Endothelial cell of umbilical vein (primary cell): ENCODE data around the gene HDAC4. TPM values are rescaled to one million over a fixed set of nuclear protein-coding genes. Genes with fewer than 3 reads are reported as not detected.

Experiments
- BruUV-seq: library from RNA; stranded (reverse); fragments of 400-500 nt; replicated peaks from 2 replicates; lab custom pipeline; 2021; lab: Mats Ljungman, UMichigan
- CTCF ChIA-PET: fragments of 300-600, 350-600 bp; sonication (Branson Sonifier 250); formaldehyde crosslinking; loops from one replicate; lab custom pipeline; 2021; ENCODE audit warnings: antibody characterized with exemption, inconsistent platforms; lab: Charles Lee
- POLR2A ChIA-PET: fragments of 300-600, 350-600 bp; sonication (Branson Sonifier 250); formaldehyde crosslinking; loops from one replicate; lab custom pipeline; 2021; ENCODE audit warnings: antibody characterized with exemption, inconsistent platforms; lab: Charles Lee
- DNase-seq: peaks from one replicate; pipeline ENCODE4 v3.0.0-alpha.2; 2011; ENCODE audit warnings: low read depth, low spot score
- FAIRE-seq: peaks from 2 replicates; lab custom pipeline; 2011; peaks lifted over from hg19 to GRCh38; lab: Jason Lieb, UNC
- H2AFZ ChIP-seq: 2 replicates; pipeline ENCODE4 v1.6.0; 2012; ENCODE audit warnings: low read depth, low read length, control low read depth, inconsistent platforms
- H3K27ac ChIP-seq: 2 replicates; pipeline ENCODE4 v1.5.1; 2011; ENCODE audit warnings: low read depth, mild to moderate bottlenecking, control low read depth, low read length, moderate library complexity; ENCODE audit not compliant: insufficient read depth
- H3K27me3 ChIP-seq, 2 experiments: 2 replicates each; pipeline versions ENCODE4 v1.6.0 to v1.6.1; 2011; ENCODE audit warnings: low read length in 2 of 2, mixed read lengths in 1 of 2; ENCODE audit not compliant: control insufficient read depth in 2 of 2, insufficient read depth in 2 of 2
- H3K36me3 ChIP-seq, 2 experiments: 2 replicates in 1 of 2; 3 replicates in 1 of 2; pipeline ENCODE4 v1.5.1; 2011; ENCODE audit warnings: low read length in 2 of 2, mild to moderate bottlenecking in 1 of 2, moderate library complexity in 1 of 2; ENCODE audit not compliant: control insufficient read depth in 2 of 2, insufficient read depth in 2 of 2; ENCODE audit errors: extremely low read depth in 1 of 2
- H3K4me1 ChIP-seq: 3 replicates; pipeline ENCODE4 v1.5.1; 2011; ENCODE audit warnings: mild to moderate bottlenecking, low read length; ENCODE audit not compliant: control insufficient read depth, insufficient read depth; ENCODE audit errors: extremely low read depth
- H3K4me2 ChIP-seq: 2 replicates; pipeline ENCODE4 v1.6.1; 2011; ENCODE audit warnings: low read length, control low read depth, mixed read lengths; ENCODE audit not compliant: insufficient read depth
- H3K4me3 ChIP-seq, 3 experiments: fragments of 200-600 bp in 1 of 3; sonication (generic), shearing (Covaris generic) in 1 of 3; replicated peaks in 1 of 3; 2 replicates each; pipeline ENCODE4 v1.5.1; 2011 to 2016; ENCODE audit warnings: control low read depth in 3 of 3, low read length in 3 of 3, mild to moderate bottlenecking in 2 of 3, inconsistent platforms in 1 of 3, low read depth in 1 of 3, moderate library complexity in 1 of 3; ENCODE audit not compliant: insufficient read depth in 1 of 3
- H3K79me2 ChIP-seq: 2 replicates; pipeline ENCODE4 v1.6.0; 2012; ENCODE audit warnings: low read length, inconsistent platforms; ENCODE audit not compliant: control insufficient read depth, insufficient read depth
- H3K9ac ChIP-seq: replicated peaks from 2 replicates; pipeline ENCODE3; 2011; ENCODE audit warnings: low read length, control low read depth; ENCODE audit not compliant: insufficient read depth; ENCODE audit errors: extremely low read depth
- H3K9me1 ChIP-seq: replicated peaks from 3 replicates; pipeline ENCODE4 v1.6.0; 2011; ENCODE audit warnings: mild to moderate bottlenecking, low read length; ENCODE audit not compliant: control insufficient read depth, insufficient read depth; ENCODE audit errors: extremely low read depth
- H3K9me3 ChIP-seq: replicated peaks from 2 replicates; pipeline ENCODE4 v1.5.1; 2012; ENCODE audit warnings: low read length, inconsistent platforms; ENCODE audit not compliant: control insufficient read depth, insufficient read depth
- H4K20me1 ChIP-seq: replicated peaks from 2 replicates; pipeline ENCODE3; 2011; ENCODE audit warnings: mild to moderate bottlenecking, low read length; ENCODE audit not compliant: control insufficient read depth, insufficient read depth; ENCODE audit errors: extremely low read depth
- EZH2 ChIP-seq: IDR thresholded peaks from 2 replicates; pipeline ENCODE4 v1.6.1; 2012; ENCODE audit warnings: borderline replicate concordance, low read depth, mild to moderate bottlenecking, moderate library complexity, low read length, inconsistent platforms; ENCODE audit not compliant: severe bottlenecking
- FOS ChIP-seq: IDR thresholded peaks from 2 replicates; pipeline ENCODE4 v1.6.1; 2011; ENCODE audit warnings: mild to moderate bottlenecking, low read length, moderate library complexity, borderline replicate concordance; ENCODE audit not compliant: insufficient read depth
- GATA2 ChIP-seq: IDR thresholded peaks from 2 replicates; pipeline ENCODE4 v1.7.0; 2011; ENCODE audit warnings: low read depth, mild to moderate bottlenecking, moderate library complexity, mixed read lengths, low read length; ENCODE audit not compliant: insufficient read length, insufficient read depth
- JUN ChIP-seq: IDR thresholded peaks from 2 replicates; pipeline ENCODE4 v1.6.1; 2011; ENCODE audit warnings: borderline replicate concordance, low read depth; ENCODE audit not compliant: insufficient read length, insufficient read depth
- MYC ChIP-seq: IDR thresholded peaks from one replicate; pipeline ENCODE4 v1.6.1; 2011; ENCODE audit warnings: mild to moderate bottlenecking, low read depth, low read length
- POLR2A ChIP-seq: IDR thresholded peaks from 2 replicates; pipeline ENCODE4 v1.6.1; 2012; ENCODE audit warnings: low read depth, mild to moderate bottlenecking, control low read depth, low read length
- POLR2AphosphoS5 ChIP-seq: IDR thresholded peaks from 2 replicates; pipeline ENCODE4 v1.6.1; 2012; ENCODE audit warnings: low read depth, mild to moderate bottlenecking, control low read depth, low read length, moderate library complexity; ENCODE audit not compliant: insufficient read depth
- dilution Hi-C: fragments of 300-500 bp; cut with MboI; formaldehyde crosslinking; loops from one replicate; pipeline ENCODE4 v1.15.0; 2019; ENCODE audit warnings: low sequenced_read_pairs; ENCODE audit not compliant: extremely low pct_ligation_motif_present
- intact Hi-C: fragments of 100-400 bp; cut with micrococcal nuclease; formaldehyde crosslinking; loops from one replicate; pipeline ENCODE4 v1.10.0; 2022
- polyA plus RNA-seq, 4 experiments: library from polyadenylated mRNA; depleted of rRNA in 3 of 4; stranded (reverse) in 3 of 4; unstranded in 1 of 4; fragments of >200 nt; gene quantifications; 2 replicates each; pipeline versions ENCODE4 v1.2.1 to v1.2.3, GENCODE V29; 2011 to 2012; ENCODE audit warnings: missing spikeins in 1 of 4
- total RNA-seq: library from RNA; stranded (reverse); gene quantifications from 2 replicates; pipeline ENCODE4 v1.2.3, GENCODE V29; 2021
- TF ChIP-seq, protein P1 (sequence below), 2 donors: IDR thresholded peaks; 1 replicate in 1 of 2; 2 replicates in 1 of 2; pipeline ENCODE4 v1.5.1; 2011; ENCODE audit warnings: low read length in 2 of 2, mild to moderate bottlenecking in 2 of 2, moderate library complexity in 2 of 2, control low read depth in 1 of 2, inconsistent platforms in 1 of 2, low read depth in 1 of 2; ENCODE audit not compliant: insufficient read depth in 1 of 2; ENCODE audit errors: extremely low read depth in 1 of 2
- TF ChIP-seq, protein P2 (sequence below): IDR thresholded peaks from 2 replicates; pipeline ENCODE4 v1.6.1; 2011; ENCODE audit not compliant: insufficient read depth, insufficient read length

The HDAC4 gene
- total and polyA plus RNA-seq, 2 donors (not counting 3 experiments of a cell fraction or from before 2014, with no cell fraction given): 13.4 to 33.0 TPM

DNA sequence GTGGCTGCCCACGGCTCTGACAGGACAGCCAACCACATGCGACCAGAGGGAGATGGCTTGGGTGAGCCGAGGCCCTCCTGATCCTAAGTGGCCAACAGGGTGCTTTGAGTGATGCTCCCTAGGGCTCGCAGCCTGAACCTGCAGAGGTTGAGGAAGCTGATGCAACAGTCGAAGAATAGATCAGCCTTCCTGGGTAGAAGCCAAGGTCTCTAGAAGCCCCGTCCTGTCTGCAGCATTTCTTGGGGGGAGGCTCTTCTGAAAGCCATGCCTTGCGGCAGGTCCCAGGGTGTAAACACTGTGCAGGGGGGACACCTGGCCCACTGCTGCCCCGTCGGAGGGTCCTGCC, 136.4 kb downstream of the HDAC4 start:
- Histone ChIP-seq H3K79me2 (peaks cover 4% of the 10 kb centered on the region), H3K9me3 (no peaks in the 10 kb centered on the region)
- DNase-seq: no peak

DNA sequence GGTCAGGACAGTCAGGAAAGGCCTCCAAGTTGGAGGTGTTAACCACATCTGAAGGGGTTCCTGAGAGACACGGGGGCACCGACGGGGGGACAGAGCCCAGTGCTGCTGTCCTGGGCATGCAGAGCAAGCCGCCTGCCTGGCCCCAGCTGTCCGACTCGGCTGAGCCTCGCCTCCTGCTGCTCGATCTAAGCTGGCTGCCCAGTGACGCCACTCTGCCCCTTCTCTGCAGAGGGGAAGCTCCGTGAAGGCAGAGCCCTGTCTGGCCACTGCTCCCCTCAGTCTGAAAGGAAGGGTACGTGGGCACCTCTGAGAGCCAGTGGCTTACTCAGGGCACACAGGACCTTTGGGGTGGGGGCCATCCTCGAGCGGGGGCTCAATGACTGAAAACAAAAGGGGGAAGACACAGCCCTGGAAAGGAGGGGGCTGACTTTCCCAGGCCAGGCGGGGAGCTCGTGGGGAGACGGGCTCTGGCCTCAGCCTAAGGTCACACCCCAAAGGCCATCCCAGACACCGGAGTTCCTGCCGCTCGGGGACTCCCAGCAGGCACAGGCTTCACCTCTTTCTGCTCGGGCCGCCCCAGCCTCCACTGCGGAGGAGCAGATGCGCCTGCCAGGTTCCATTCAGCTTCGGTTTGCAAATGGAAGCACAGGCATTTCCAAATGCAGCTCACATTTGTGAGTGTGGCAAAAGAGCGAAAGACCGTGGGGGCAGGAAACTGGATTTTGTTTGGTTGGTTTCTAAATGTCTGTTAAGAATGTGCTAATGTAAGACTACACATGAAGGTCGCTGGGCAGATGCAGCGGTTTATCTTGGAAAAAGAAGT, 136.9 kb downstream of the HDAC4 start:
- Histone ChIP-seq H3K27me3 (no peaks in the 10 kb centered on the region), H3K4me2 (no peak overlapping the region), H3K4me1 (peaks cover 14% of the 10 kb centered on the region), H3K79me2 (peaks cover 4% of the 10 kb centered on the region), H3K9me3 (no peaks in the 10 kb centered on the region), H3K36me3 (no peaks in the 10 kb centered on the region), H3K27ac (no peak overlapping the region), H2AFZ (no peak overlapping the region), H4K20me1 (no peaks in the 10 kb centered on the region), H3K9me1 (no peaks in the 10 kb centered on the region), H3K9ac (no peak overlapping the region), H3K4me3 (no peak overlapping the region)
- ChIA-PET CTCF (no interaction called here), POLR2A (no interaction called here)
- intact Hi-C loops: no loop called here
- BruUV-seq: no TSS peak
- no peak for DNase-seq
- TF ChIP-seq JUN (no peak), GATA2 (no peak), MYC (no peak), FOS (no peak), EZH2 (no peak), POLR2A (no peak), POLR2AphosphoS5 (no peak)
- TF ChIP-seq, protein P1, sequence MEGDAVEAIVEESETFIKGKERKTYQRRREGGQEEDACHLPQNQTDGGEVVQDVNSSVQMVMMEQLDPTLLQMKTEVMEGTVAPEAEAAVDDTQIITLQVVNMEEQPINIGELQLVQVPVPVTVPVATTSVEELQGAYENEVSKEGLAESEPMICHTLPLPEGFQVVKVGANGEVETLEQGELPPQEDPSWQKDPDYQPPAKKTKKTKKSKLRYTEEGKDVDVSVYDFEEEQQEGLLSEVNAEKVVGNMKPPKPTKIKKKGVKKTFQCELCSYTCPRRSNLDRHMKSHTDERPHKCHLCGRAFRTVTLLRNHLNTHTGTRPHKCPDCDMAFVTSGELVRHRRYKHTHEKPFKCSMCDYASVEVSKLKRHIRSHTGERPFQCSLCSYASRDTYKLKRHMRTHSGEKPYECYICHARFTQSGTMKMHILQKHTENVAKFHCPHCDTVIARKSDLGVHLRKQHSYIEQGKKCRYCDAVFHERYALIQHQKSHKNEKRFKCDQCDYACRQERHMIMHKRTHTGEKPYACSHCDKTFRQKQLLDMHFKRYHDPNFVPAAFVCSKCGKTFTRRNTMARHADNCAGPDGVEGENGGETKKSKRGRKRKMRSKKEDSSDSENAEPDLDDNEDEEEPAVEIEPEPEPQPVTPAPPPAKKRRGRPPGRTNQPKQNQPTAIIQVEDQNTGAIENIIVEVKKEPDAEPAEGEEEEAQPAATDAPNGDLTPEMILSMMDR (IDR thresholded peaks at IDR 0.05; ENCODE audit: extremely low read depth in 1 of 2, insufficient read depth in 1 of 2, low read depth in 1 of 2, low read length in 2 of 2): no peak
- TF ChIP-seq, protein P2, sequence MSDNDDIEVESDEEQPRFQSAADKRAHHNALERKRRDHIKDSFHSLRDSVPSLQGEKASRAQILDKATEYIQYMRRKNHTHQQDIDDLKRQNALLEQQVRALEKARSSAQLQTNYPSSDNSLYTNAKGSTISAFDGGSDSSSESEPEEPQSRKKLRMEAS: no peak
- FAIRE-seq: no peak
- dilution Hi-C loops: no loop called here

More for the DNA sequence above, 136.4 kb downstream of the HDAC4 start:
- ChIA-PET POLR2A (no interaction called here), CTCF (no interaction called here)
- H3K4me1 ChIP-seq: peaks cover 14% of the 10 kb centered on the region
- no peak overlapping the region for H3K4me2 ChIP-seq
- no peaks in the 10 kb centered on the region for H3K27me3 ChIP-seq
- H2AFZ ChIP-seq: no peak overlapping the region
- intact Hi-C loops: no loop called here
- H3K36me3 ChIP-seq: no peaks in the 10 kb centered on the region
- H3K9me1 ChIP-seq: no peaks in the 10 kb centered on the region
- dilution Hi-C loops: no loop called here
- no peak for FAIRE-seq
- no peak overlapping the region for H3K9ac ChIP-seq
- H3K27ac ChIP-seq: no peak overlapping the region
- TF ChIP-seq, protein P2: no peak
- TF ChIP-seq POLR2A: no peak
- TF ChIP-seq JUN: no peak
- no peak for TF ChIP-seq FOS
- no peak for TF ChIP-seq GATA2
- no peak for TF ChIP-seq MYC
- TF ChIP-seq POLR2AphosphoS5: no peak
- no peak for TF ChIP-seq EZH2
- no peak overlapping the region for H3K4me3 ChIP-seq
- no peaks in the 10 kb centered on the region for H4K20me1 ChIP-seq
- BruUV-seq: no TSS peak
